Stimulated activated CD8-positive, alpha-beta memory T cell treated with anti-CD3 and anti-CD28 coated beads, Interleukin-4, amount 100 ng/mL, for 1 hour (primary cell): ENCODE data around the gene EMSY.

Experiments
- DNase-seq, 2 donors: peaks; one replicate each; pipeline ENCODE4 v3.0.0-alpha.2; 2020; ENCODE audit warnings: low read depth in 2 of 2, low spot score in 1 of 2

Gene EMSY

DNA sequence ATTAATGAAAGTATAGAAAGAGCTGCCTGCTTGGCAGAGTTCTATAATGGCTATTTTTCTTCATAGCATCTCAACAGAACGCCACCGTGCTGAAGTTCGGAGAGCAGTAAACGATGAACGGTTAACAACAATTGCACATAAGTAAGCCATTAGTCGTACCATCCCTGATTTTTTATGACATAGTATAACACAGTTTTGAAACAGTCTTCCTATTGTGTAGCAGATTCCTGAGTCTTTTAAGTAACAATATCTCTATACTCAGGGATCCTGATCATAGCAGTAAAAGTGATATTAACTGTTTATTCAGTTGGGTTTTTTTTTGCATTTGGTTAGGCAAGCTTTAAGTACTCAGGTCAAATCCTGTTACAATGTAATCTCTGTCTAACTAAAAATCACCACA, 8.4 kb downstream of the EMSY start:
- no peak for DNase-seq

DNA sequence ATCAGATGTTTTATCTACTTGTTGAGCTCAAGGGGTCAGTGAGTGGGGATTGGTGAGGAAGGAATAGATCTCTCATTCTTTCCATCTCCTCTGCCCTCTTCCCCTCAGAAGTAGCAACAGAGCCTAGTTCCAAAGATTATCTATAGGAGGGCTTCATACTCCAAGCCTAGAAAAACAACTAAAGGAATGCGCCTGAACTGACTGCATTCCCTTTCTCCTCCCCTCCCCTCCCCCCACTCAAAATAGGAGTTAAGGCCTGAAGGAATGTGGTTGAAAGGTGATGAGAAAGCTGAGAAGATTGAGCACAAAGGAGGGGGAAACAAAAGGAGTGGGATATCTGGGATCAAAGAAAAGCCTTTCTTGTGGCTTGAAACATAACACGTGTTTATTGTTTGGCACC, 10.5 kb downstream of the EMSY start:
- no peak for DNase-seq

DNA sequence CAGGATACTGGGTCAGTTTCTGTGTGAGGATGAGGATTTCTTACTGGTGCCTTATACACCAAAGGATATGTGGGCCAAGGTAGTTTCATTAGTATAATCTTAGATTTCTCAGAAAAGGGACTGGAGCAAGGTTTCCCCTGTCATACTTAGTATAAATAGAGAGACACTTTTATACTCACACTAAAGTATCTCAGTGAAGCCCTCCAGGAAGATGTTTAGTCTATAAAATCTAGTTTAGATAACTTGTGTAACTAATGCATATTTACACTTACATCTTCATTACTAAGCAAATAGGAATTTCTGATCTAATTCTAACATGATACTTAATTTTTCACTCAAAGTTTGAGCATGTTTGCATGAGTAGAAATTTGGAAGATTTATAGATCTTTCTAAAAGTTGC, 11.1 kb downstream of the EMSY start:
- no peak for DNase-seq

DNA sequence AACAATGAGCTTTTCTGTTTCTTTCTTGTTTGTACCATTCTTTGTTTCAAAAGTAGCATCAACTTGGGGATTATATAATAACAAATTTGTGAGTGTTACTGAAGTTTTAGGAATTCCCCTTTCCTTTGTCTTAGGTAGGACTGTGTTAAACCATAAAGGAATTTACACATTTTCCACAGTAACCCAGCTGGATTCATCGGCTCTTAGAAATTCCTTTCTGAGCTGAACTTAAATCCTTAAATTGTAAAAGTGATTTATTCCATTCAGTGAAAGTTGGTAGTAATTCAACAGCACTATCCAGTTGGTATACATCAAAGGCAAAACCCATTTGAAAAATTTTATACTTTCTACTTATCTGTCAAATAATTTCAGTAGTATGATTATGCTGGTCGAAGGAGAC, 11.8 kb downstream of the EMSY start:
- DNase-seq, result no peak

DNA sequence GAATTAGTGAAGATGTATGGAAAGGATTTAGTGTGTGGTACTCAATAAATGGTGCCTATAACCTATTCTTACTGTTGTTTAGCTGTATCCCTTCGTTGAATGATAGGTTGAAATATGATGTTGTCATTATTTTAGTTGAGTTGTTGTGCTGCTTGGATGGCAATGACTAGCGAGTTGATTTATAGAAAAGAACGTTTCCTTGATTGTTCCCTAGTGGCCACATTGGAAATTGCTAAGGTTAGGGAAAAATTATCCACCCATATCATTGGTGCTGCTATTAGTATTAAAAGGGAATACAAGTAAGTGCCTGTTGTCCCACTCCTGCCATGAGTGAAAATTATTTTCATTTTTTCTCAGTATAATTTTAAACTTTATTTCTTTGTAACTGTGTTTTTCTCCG, 14.5 kb downstream of the EMSY start:
- no peak for DNase-seq

DNA sequence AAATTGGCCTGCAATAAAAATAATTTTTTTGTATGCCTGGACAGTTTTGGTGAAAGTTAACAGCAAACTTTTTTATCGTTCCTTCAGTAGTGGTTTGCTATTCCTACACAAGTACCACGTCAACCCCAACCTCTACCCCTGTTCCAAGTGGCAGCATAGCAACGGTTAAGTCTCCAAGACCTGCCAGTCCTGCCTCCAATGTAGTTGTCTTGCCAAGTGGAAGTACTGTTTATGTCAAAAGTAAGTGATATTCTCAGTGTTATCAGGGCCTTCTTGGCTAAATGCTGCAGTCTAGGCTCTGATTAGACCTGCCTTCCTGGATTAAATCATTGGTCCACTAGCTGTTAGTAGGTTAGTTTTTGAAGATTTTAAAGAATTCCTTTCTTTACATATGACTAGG, 15.0 kb downstream of the EMSY start:
- no peak for DNase-seq

DNA sequence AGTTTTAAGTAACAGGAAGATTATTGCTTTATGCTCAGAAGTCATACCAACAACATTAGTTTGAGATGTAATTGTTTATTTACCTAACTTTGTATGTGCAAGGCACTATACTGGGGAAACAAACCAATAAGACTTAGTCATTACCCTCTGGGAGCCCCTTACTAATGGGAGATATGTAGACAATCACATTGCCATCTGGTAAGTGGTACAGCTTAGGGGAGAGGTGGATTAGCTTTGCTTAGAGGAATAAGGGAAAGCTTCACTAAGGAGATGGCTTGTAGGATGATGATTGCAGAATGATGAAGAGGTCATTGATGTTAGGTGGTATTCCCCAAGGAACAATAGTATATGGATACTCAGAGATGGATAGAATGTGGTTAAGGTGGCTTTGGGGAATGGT, 17.5 kb downstream of the EMSY start:
- no peak for DNase-seq

DNA sequence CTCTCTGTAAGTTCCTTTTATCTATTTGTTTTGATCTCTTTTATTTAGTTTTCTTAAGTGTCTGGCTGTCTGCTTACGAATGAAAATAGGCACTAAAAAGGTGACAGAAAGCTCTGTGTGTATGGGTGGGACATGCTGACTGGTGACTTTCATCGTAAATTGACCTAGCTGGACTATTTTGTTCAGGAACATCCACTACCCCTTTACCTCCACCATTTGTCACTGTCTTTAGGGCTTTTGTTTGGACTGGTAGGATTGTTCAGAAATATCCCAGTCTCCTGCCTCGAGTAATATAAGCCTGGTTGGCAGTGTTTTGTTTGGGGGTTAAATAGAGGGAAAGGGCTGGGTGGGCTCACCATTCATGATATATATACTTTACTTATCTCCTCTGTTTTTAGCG, 20.9 kb downstream of the EMSY start:
- DNase-seq, result no peak

DNA sequence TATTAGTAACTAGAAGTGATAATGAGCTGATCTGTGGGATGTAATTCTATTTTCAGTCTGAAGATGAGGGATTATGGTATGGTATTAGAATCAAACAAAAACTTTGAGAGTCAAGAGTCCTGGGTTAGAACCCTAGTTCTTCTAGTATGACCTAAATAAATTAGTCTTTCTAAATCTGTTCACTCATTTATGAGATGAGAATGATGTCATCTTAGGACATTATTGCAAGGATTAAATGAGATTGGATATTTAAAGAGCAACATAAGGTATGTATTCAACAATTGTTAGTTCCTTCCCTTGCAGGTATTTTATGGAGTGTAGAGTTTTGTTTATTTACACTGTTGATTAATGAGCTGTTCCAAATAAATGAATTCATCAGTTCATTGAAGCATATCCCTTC, 21.8 kb downstream of the EMSY start:
- DNase-seq, result no peak

DNA sequence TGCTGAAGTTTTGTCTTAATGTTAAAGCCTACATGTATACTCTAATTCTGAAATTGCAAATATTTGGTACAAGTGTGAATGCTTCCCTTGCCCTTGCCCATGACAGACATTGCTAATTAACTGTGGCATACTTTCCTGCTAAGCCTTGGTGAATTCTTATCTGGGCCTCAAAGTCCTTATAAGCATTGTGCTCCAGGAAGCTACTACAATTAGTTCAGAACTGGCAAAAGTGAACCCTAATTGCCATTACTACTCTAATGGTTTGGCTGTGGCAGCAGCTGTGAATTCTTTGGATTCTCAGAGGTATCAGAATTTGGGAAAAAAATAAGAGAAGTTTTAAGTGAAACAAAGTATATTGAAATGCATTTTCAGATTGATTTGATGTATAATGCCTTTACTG, 24.3 kb downstream of the EMSY start:
- DNase-seq, result no peak

DNA sequence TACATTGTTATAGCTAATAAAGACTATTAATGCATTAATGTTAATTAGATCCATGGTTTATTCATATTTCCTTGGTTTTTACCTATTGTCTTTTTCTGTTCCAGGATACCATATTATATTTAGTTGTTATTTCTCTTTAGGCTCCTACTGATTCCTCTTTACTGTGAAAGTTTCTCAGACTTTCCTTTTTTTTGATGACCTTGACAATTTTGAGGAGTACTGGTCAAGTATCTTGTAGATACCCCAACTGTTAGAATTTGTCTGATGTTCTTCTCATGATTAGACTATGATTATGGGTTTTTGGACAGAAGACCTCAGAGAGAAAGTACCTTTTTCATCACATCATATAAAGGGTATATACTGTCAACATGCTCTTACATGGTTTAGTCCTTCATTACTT, 26.6 kb downstream of the EMSY start:
- no peak for DNase-seq

DNA sequence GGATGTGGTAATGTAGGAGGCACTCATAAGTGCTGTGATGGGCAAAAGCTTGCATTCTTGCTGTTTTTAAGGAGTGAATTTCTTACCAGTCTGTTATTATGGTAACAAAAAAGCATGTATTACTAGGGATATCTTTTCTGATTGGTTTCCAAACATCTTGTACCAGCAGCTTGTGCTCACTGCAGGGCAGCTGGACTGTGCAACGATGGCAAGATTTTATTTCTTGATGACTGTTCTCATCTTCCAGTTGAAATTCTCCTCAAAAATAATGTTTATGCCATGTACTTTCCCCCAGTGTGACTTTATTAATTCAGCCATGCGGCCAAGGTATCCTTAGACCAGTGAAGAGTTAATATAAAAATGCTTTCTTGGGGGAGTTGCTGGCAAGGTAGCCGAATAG, 35.4 kb downstream of the EMSY start:
- DNase-seq, result no peak

DNA sequence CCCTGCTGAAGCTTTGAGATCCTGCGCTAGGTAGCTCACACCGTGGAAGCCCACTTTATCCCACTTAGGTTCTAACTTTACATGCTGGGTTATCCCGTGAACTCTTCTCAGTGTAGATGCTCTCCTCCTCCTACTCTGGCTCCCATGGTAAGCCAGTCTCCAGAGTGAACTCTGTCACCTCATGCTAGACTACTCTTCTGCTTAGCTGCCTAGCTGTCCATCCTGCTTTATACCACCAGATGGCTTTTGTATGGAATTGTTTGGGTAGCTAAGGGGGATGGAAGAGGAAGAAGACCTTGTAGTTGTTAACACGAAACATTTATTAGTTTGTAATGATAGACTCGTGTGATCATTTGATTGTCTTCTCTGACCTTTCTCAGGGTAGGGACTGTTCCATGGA, 46.8 kb downstream of the EMSY start:
- no peak for DNase-seq

DNA sequence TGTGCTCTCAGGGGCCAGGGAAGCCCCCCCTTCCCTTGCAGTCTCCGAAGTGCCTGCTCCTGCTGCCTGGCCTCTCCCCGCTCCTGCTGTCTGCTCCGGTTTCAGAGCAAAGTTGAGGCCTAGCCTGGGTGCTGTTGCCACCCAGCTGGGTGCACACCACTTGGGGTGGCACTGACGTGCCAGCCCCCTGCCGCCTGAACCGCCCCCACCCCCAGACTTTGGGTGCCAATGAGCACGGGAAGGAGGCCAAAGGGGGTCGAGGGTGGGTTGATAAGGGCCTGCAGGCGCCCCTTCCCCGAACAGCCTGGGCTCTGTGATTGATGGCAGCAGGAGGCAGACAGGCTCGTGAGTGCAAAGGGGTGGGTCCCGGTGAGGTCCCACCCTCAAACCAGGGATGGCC, 48.2 kb downstream of the EMSY start:
- no peak for DNase-seq

DNA sequence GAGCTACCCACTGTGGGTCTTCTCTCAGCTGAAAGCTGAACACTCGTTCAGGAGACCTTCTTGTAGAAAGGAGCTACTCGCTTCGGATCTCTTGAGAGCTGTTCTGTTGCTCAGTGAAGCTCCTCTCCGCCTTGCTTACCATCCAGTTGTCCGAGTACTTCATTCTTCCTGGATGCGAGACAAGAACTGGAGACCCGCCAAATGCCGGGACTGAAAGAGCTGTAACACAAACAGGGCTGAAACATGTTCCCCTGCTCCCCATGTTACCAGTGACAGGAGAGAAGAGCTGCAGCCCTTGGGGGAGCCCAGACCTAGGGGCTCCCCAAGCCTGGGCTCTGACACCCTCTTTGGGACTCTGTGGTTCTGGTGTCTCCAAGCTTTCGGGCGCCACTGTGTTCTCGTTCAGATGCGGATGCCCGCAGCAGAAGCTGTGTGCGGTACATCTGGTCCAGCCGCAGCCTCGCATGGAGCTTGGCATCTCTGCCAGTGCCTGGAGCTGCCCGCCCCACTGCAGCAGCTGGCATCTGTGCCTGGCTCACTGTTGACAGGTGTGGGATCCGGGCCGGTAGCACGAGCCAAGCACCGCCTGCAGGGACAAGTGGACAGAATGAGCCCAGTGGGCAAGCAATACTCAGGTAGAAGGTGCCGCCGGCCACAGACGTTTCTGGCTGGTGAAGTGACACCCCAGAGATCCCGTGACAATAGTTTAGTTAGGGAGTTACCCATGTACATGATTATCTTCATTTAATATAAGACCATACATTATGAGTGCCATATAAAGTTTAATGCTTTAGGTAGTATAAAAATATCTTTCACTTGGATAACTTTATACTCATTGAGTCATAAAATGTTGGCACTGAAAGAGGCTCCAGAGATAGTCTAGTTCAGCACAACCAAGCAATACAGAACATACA, 49.1 kb downstream of the EMSY start:
- no peak for DNase-seq

DNA sequence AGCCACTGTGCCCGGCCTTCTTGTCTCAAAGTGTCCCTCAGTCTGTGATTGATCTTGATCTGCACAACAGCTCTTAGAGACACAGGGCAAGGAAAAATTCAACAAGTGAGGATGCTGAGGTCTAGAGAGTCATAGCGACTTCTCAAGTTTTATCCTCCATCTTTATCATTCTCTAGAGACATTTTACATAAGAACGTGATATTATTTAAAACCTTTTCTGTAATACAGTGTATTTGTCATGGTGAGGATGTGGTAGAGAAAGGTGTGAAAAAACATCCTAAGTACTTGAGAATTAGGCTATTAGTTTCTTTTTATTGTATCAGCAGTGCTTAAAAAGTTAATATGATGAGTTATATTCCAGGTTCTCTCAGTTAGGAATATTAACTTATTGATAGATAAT, 50.2 kb downstream of the EMSY start:
- DNase-seq, result no peak

DNA sequence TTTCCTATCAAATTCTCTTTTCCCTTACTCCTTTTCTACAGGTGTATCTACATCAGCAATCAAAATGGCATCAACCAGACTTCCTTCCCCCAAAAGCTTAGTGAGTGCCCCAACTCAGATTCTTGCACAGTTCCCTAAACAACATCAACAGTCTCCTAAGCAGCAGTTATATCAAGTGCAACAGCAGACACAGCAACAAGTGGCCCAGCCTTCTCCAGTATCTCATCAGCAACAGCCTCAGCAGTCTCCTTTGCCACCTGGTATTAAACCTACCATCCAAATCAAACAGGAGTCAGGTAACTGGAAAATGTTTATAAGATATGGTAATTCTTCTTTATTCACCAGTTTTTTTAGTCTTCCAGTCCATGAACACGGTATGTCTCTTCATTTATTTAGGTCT, 51.4 kb downstream of the EMSY start:
- no peak for DNase-seq

DNA sequence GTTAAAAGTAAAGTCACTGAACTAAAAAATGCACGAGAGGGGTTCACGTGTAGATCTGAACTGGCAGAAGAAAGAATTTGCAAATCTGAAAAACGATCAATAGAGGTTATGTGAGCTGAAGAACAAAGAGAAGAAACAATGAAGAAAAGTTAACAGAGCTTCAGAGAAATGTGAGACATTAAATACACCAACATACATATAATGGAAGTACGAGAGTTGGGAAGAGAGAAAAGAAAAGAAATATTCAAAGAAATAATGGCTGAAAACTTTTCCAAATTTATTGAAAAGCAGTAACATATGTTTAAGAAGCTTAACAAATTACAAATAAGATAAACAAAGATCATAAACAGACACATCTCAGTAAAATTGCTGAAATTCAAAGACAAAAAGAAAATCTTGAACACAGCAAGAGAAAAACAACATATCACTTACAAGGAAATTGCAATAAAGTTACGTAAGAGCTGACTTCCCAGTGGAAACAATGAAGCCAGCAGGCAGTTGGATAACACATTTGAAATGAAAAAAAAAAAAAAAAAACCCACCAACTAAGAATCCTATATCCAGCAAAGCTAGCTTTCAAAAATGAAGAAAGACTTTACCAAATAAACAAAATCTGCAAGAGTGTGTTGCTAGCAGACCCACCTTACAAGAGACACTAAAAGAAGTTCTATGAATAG, 56.8 kb downstream of the EMSY start:
- no peak for DNase-seq

DNA sequence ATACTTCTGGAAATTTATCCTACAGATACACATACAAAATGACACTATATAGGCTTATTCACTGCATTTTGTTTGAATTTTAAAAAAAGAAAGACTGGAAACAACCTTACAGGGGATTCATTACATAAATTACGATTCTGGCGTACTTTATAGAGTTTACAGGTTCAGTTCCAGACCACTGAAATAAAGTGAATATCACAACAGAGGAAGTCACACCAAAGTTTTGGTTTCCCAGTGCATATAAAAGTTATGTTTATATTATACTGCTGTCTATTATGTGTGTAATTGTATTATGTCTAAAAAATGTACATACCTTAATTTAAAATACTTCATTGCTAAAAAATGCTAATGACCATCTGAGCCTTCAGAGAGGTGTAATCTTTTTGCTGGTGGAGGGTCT, 62.0 kb downstream of the EMSY start:
- DNase-seq, result no peak

DNA sequence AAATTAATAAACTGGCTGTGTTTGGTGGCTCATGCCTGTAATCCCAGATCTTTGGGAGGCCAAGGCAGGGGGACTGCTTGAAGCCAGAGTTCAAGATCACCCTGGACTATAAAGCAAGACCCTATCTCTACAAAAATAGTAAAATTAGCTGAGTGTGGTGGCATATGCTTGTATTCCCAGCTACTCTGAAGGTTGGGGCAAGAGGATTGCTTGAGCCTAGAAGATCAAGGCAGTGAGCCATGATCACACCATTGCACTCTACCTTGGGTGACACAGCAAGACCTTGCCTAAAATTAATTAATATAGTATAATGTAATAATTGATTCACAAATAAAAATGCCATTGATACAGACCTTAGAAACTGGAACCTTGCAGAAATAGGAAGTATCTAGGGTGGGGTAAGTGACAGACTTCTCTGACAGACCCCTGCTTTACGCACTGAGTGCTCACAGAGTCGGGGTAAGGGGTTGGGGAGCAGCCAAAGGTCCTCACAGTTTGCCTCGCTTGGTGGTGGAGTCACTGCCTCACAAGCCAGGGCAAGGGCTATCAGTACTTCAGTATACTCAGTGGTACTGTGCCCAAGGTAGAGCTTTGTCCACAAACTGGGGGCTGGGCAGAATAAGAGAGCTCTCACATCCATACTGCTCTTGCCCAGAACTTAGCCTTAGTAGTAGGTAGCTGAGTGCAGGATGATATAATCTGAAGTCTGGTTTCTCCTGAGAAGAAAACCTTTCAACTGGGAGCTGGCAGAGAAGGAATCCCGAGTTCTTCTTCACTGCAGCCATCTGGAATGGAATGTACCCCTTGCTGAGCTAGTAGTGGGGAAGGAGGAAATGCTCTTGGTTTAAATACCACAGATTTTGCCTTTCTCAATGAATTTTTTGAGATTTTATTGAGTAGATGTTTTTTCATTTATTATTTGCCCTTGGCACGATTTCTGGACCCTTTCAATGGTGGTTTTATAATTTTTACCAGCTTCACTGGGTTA, 65.5 kb downstream of the EMSY start:
- no peak for DNase-seq

DNA sequence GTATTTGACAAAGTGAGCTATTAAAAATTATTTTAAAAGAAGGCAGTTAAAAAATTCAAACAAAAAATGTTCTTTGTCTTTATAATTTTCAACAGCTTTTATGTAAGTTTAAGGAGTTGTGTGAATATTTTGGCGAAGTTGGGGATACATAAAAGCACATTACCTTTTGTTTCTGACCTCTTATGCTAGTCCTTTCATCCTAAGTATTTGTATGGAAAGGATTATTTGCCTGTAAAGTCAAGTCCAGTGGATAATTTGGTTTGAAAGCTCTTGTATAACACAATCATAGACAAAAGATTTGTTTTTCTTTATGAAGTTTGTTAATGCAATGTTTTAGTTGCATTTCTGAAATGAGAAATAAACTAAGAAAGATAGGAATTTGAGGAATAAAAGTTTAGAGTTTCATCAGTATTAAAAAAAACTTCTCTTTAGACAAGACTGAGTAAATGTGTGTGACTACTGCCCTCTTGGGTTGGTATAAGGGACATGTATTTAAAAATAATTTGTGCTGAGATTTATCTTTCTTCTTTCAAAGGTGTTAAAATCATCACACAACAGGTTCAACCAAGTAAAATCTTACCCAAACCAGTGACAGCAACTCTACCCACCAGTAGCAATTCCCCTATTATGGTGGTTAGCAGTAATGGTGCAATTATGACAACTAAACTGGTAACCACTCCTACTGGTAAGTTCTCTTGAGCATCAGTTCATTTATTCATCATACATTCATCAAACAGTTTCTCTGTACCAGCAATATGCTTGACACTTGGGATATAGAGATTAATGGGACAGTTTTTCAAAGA, 68.2 kb downstream of the EMSY start:
- DNase-seq, result no peak
